Common myeloid progenitor, CD34-positive (primary cell): ENCODE measurements around the gene BZW2.
"Not testable (repeated sequence)": the region's sequence is repeated elsewhere in the genome, so short reads cannot be mapped to it uniquely, and the experiment has no call there.

ENCODE experiments used
- CTCF ChIA-PET: fragments of 350-600 bp; sonication (Branson Sonifier 250); formaldehyde crosslinking; loops from one replicate; lab custom pipeline; 2021; ENCODE audit warnings: antibody characterized with exemption; lab: Charles Lee
- POLR2A ChIA-PET: fragments of 350-600 bp; sonication (Branson Sonifier 250); formaldehyde crosslinking; loops from one replicate; lab custom pipeline; 2021; ENCODE audit warnings: antibody characterized with exemption; lab: Charles Lee
- DNase-seq, 3 donors: peaks; one replicate each; pipeline versions ENCODE4 v3.0.0 to v3.0.0-alpha.2; 2013
- H3K27ac ChIP-seq, 2 experiments: 1 replicate in 1 of 2; 2 replicates in 1 of 2; pipeline ENCODE4 v1.7.0; 2013; ENCODE audit warnings: inconsistent platforms in 2 of 2, low read length in 2 of 2, mild to moderate bottlenecking in 2 of 2, low read depth in 1 of 2, moderate library complexity in 1 of 2; ENCODE audit not compliant: severe bottlenecking in 2 of 2, insufficient read depth in 1 of 2, poor library complexity in 1 of 2
- H3K27me3 ChIP-seq, 5 experiments: replicated peaks in 2 of 5; 1 replicate in 3 of 5; 2 replicates in 2 of 5; pipeline versions ENCODE4 v1.6.1 to v1.7.0; 2013; ENCODE audit warnings: low read length in 4 of 5, mild to moderate bottlenecking in 2 of 5, moderate library complexity in 2 of 5, inconsistent platforms in 1 of 5; ENCODE audit not compliant: insufficient read depth in 5 of 5, control insufficient read depth in 4 of 5
- H3K36me3 ChIP-seq, 4 experiments: 1 replicate in 2 of 4; 2 replicates in 2 of 4; pipeline versions ENCODE4 v1.6.1 to v1.7.0; 2013; ENCODE audit warnings: low read length in 3 of 4, control low read depth in 1 of 4, mild to moderate bottlenecking in 1 of 4; ENCODE audit not compliant: control insufficient read depth in 4 of 4, insufficient read depth in 4 of 4
- H3K4me1 ChIP-seq, 4 experiments: 1 replicate in 3 of 4; 2 replicates in 1 of 4; pipeline versions ENCODE4 v1.6.1 to v1.7.1; 2013; ENCODE audit warnings: low read length in 3 of 4, mild to moderate bottlenecking in 3 of 4, control low read depth in 1 of 4, inconsistent platforms in 1 of 4, moderate library complexity in 1 of 4; ENCODE audit not compliant: control insufficient read depth in 4 of 4, insufficient read depth in 4 of 4; ENCODE audit errors: control extremely low read depth in 1 of 4
- H3K4me3 ChIP-seq, 7 experiments: 1 replicate in 4 of 7; 2 replicates in 3 of 7; pipeline versions ENCODE4 v1.5.1 to v1.7.0; 2013; ENCODE audit warnings: mild to moderate bottlenecking in 7 of 7, low read length in 6 of 7, moderate library complexity in 6 of 7, inconsistent platforms in 2 of 7, low read depth in 2 of 7, control low read depth in 1 of 7; ENCODE audit not compliant: insufficient read depth in 4 of 7, control insufficient read depth in 1 of 7; ENCODE audit errors: extremely low read depth in 1 of 7
- H3K9me3 ChIP-seq, 5 experiments: 1 replicate in 4 of 5; 2 replicates in 1 of 5; pipeline versions ENCODE4 v1.6.1 to v1.7.1; 2013; ENCODE audit warnings: low read length in 4 of 5, mild to moderate bottlenecking in 2 of 5, inconsistent platforms in 1 of 5, low read depth in 1 of 5, moderate library complexity in 1 of 5; ENCODE audit not compliant: control insufficient read depth in 4 of 5, insufficient read depth in 2 of 5; ENCODE audit errors: control extremely low read depth in 1 of 5
- WGBS: methylation state at CpG from one replicate; pipeline ENCODE4 v1.1.5; 2013; ENCODE audit not compliant: insufficient coverage; 5-methylcytosine and 5-hydroxymethylcytosine counted together

Gene BZW2

DNA sequence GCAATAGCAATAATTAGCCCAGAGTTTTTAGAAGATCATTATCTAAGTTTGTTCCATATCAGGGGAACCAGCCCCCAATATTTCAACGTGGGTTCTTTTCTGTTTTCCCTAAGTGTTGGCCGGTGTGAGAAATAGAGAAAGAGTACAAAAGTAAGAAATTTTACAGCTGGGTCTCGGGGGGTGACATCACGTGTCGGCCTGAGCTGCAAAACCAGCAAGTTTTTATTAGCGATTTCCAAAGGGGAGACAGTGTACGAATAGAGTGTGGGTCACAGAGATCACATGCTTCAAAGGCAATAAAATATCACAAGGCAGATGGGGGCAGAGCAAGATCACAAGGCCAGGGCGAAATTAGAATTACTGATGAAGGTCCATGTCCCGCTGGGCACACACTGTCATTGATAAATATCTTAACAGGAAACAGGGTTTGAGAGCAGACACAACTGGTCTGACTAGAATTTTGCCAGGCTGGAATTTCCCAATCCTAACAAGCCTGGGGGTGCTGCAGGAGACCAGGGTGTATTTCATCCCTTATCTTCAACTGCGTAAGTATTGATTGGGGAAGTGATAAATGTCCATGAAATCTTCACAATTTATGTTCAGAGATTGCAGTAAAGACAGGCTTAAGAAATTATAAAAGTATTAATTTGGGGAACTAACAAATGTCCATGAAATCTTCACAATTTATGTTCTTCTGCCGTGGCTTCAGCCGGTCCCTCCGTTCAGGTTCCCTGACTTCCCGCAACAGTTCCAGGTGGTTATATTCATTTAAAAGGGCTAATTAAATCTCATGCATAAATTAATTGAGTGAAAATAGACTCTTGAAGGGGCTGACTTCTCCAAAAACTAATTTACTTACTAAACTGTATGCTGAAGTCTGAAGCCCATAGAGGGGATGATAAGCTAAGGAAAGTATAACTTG is 32.9 kb downstream of the BZW2 start:
- POLR2A ChIA-PET, DNase-seq, H3K9me3 ChIP-seq, H3K27me3 ChIP-seq, H3K4me1 ChIP-seq, H3K4me3 ChIP-seq, H3K27ac ChIP-seq: not testable (repeated sequence)
- WGBS: 99% methylated on average over 7 of the region's 14 CpGs
- H3K36me3 ChIP-seq: peaks cover 31 to 73% (median 56%) of the 10 kb centered on the region in 4 experiments
- CTCF ChIA-PET: interaction anchor here (1.3 kb wide), 1 partner anchor 12 kb away, joined by 4 read pairs; no protein-coding TSS in a partner anchor

DNA sequence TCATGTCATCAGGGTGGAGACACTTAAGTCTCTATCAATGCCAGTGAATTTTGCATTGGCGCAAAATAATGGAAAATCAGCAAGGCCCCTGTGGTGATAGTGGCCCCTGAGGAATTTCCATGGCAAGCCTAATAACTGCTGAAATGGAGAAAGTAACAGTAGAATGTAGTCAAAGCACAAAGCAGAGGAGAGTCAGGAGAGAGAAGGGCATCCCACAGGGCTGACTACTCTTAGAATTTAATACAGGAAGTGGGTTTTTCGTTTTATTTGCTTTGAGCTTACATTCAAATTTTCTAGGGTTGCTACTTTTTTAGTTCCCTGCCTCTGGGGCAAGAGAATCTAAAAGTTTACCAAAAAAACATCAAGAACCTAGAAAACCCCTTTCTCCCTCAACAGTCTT is 39.0 kb downstream of the BZW2 start:
- Histone ChIP-seq H3K27me3 (no peaks in the 10 kb centered on the region), H3K4me3 (peak overlapping the region in 1 of 7 experiments; percentile 11), H3K27ac (peak overlapping the region in 1 of 2 experiments; percentile 39), H3K9me3 (no peaks in the 10 kb centered on the region), H3K36me3 (peaks cover 23 to 71% (median 32%) of the 10 kb centered on the region in 4 experiments), H3K4me1 (peaks cover 0 to 17% (median 4%) of the 10 kb centered on the region in 4 experiments)
- POLR2A ChIA-PET: no interaction called here
- CTCF ChIA-PET: interaction anchor here (1.4 kb wide), 1 partner anchor 8 kb away, joined by 3 read pairs; no protein-coding TSS in a partner anchor
- DNase-seq: peak in 1 of 3 donors; percentile 45
- WGBS: 100% methylated on average over 1 of the region's 2 CpGs

DNA sequence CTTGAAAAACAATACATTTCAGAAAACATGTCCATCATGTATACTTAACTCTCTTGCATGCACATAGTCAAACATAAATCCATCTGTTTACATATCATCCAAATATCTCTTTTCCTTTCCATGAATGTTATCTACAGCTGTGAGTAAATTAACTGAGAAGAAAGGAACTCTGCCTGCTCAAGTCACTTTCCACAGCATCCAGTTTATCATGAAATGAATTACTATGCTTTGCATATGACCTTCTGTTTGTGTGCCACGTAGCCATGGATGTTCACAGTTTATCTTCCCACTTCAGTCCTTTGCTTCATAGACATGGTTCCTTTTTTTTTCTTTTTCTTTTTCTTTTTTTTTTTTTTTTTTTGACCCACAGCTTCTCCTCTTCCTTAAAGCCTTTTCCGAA is 39.6 kb downstream of the BZW2 start:
- 100% methylated on average over 2 of the region's 2 CpGs for WGBS
- H3K27ac ChIP-seq: no peak overlapping the region
- CTCF ChIA-PET: interaction anchor here (1.4 kb wide), 1 partner anchor 9 kb away, joined by 3 read pairs; no protein-coding TSS in a partner anchor
- no peaks in the 10 kb centered on the region for H3K9me3 ChIP-seq
- peaks cover 23 to 71% (median 32%) of the 10 kb centered on the region in 4 experiments for H3K36me3 ChIP-seq
- POLR2A ChIA-PET: no interaction called here
- no peak overlapping the region for H3K4me3 ChIP-seq
- no peaks in the 10 kb centered on the region for H3K27me3 ChIP-seq
- peaks cover 0 to 17% (median 4%) of the 10 kb centered on the region in 4 experiments for H3K4me1 ChIP-seq
- no peak for DNase-seq

DNA sequence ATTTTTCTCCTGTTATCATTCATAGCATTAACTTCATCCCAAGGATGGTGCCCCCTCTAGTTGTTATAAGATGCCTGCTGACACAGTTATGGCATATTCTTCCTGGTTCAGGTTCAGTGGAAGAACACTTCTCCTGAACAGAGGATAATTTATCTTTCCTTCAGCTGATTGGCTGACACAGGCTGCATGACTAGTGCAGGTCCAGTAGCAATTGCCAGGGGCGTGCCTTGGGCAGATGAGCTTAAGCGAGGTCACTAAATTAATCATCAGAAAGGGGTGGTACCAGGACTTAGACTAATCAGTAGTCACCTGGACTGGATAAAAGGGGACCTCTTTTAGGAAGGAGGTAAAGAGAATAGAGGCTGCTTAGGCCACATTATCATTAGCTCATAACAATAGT is 42.3 kb downstream of the BZW2 start:
- DNase-seq: peak in 1 of 3 donors; percentile 13
- peaks cover 0 to 17% (median 4%) of the 10 kb centered on the region in 4 experiments for H3K4me1 ChIP-seq
- ChIA-PET POLR2A (no interaction called here), CTCF (interaction anchor here (1.2 to 1.8 kb wide), 3 partner anchors 8 to 14 kb away, joined by 3 to 8 read pairs (median 4); no protein-coding TSS in a partner anchor)
- no peaks in the 10 kb centered on the region for H3K27me3 ChIP-seq
- H3K27ac ChIP-seq: peak overlapping the region in 1 of 2 experiments; percentile 8
- no peaks in the 10 kb centered on the region for H3K9me3 ChIP-seq
- 95% methylated on average over 2 of the region's 2 CpGs for WGBS
- H3K4me3 ChIP-seq: no peak overlapping the region
- H3K36me3 ChIP-seq: peaks cover 17 to 73% (median 31%) of the 10 kb centered on the region in 4 experiments

DNA sequence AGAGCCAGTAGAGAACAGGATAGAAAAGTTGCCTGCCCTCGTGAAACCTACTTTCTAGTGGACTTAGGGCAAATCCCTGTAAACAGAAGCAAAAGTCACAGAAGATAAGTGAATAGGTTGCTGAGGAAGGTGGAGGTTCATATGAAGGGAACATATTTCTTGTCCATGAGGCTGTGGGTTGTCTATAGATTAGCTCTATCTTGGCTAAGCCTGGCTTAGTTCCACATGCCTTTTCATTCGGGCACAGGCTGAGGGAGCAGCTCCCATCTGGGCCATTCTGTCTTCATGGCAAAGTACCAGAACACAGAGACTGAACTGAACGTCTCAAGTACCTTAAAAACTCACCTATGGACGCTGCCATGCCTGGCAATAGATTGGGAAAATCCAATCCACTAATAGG is 45.3 kb downstream of the BZW2 start:
- DNase-seq: no peak
- ChIA-PET CTCF (interaction anchor here (0.8 to 2.5 kb wide), 6 partner anchors 11 to 225 kb away, joined by 3 to 5 read pairs (median 4); no protein-coding TSS in a partner anchor), POLR2A (interaction anchor here (1.5 kb wide), 1 partner anchor 45 kb away, joined by 4 read pairs; the partner anchor contains the start of genes ANKMY2 and BZW2)
- H3K27me3 ChIP-seq: no peaks in the 10 kb centered on the region
- no peak overlapping the region for H3K4me3 ChIP-seq
- no peaks in the 10 kb centered on the region for H3K9me3 ChIP-seq
- H3K36me3 ChIP-seq: peaks cover 15 to 73% (median 38%) of the 10 kb centered on the region in 4 experiments
- no peak overlapping the region for H3K27ac ChIP-seq
- H3K4me1 ChIP-seq: no peaks in the 10 kb centered on the region
- WGBS: 100% methylated on average over 3 of the region's 4 CpGs

DNA sequence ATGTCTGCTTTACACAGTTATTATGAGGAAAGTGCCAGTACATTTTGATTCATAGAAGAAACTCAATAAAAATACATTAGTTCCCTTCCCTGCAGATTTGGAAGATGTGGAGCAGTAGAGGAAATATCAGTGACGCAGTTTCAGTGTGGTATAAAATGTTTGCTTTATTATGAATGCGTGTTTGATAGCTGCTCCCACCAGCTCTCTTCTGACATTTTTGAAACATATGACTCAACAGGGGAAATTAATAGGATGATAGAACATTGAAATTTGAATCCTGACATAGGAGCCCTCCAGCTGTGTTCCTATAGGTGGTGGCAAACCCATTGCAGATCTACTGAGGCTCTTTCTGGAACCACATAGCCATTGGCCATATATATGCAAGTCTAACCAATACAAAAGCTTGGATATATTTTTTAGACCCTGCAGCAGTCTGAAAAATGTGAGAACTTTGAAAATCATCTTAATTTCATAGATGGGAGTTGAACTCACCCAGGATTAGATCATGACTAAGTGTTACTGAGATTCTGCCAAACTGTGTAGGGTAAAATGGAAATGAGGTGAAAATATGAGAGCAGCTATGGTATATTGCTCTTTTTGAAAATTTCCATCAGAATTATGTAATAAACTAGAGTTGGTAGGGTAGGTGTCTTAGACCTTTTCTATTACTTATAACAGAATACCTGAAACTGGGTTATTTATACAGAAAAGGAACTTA is 47.8 kb downstream of the BZW2 start:
- Histone ChIP-seq H3K4me1 (no peaks in the 10 kb centered on the region), H3K36me3 (peaks cover 28 to 84% (median 55%) of the 10 kb centered on the region in 4 experiments), H3K27me3 (no peaks in the 10 kb centered on the region), H3K27ac (no peak overlapping the region), H3K4me3 (no peak overlapping the region), H3K9me3 (no peaks in the 10 kb centered on the region)
- WGBS: 100% methylated on average over 1 of the region's 2 CpGs
- ChIA-PET POLR2A (no interaction called here), CTCF (interaction anchor here (0.6 to 3.6 kb wide), 8 partner anchors 22 to 638 kb away, joined by 3 to 21 read pairs (median 5); partner anchors contain the start of genes ANKMY2 and BZW2)
- no peak for DNase-seq
